Right atrium auricular region (tissue), 2 donors: ENCODE data around the gene GLUD1. TPM values are rescaled to one million over a fixed set of nuclear protein-coding genes. Genes with fewer than 3 reads are reported as not detected.

Source experiments
- DNase-seq: peaks from one replicate; pipeline ENCODE4 v3.0.0-alpha.2; 2019; ENCODE audit warnings: low spot score
- H3K27ac ChIP-seq, 2 donors: fragments of 200-600 bp; sonication (generic); 1 replicate in 1 of 2; 2 replicates in 1 of 2; pipeline ENCODE4 v1.5.1; 2016 to 2019
- H3K27me3 ChIP-seq, 2 donors: fragments of 200-600 bp; sonication (generic); one replicate each; pipeline versions ENCODE4 v1.5.1 to v1.6.0; 2017 to 2019
- H3K36me3 ChIP-seq: fragments of 200-600 bp; sonication (generic); one replicate; pipeline ENCODE4 v1.5.1; 2016
- H3K4me1 ChIP-seq, 2 donors: fragments of 200-600 bp; sonication (generic); one replicate each; pipeline versions ENCODE4 v1.5.1 to v1.6.0; 2017 to 2019
- H3K4me3 ChIP-seq, 2 donors: fragments of 200-600 bp; sonication (generic); 1 replicate in 1 of 2; 2 replicates in 1 of 2; pipeline ENCODE4 v1.5.1; 2017 to 2019; ENCODE audit warnings: mild to moderate bottlenecking in 1 of 2, moderate library complexity in 1 of 2
- H3K9me3 ChIP-seq, 2 donors: fragments of 200-600 bp; sonication (generic); one replicate each; pipeline ENCODE4 v1.5.1; 2019
- total RNA-seq, 2 donors: library from RNA; depleted of rRNA; stranded (reverse); fragments of >200 nt; gene quantifications; one replicate each; pipeline ENCODE4 v1.1.0, GENCODE V29; 2016
- TF ChIP-seq, protein P1 (sequence below), 2 donors: fragments of 200-600 bp; sonication (generic); IDR thresholded peaks; one replicate each; pipeline ENCODE4 v1.5.1; 2019; ENCODE audit warnings: antibody characterized with exemption in 2 of 2

Gene GLUD1
- total RNA-seq, 2 donors from 2014 or later, result 88.6 TPM

- no peak overlapping the region for H3K4me3 ChIP-seq
- peaks cover 89% of the 10 kb centered on the region for H3K36me3 ChIP-seq
- H3K27ac ChIP-seq, result no peak overlapping the region
- no peaks in the 10 kb centered on the region for H3K9me3 ChIP-seq
- no peak for DNase-seq
- no peaks in the 10 kb centered on the region for H3K27me3 ChIP-seq
- TF ChIP-seq, protein P1, sequence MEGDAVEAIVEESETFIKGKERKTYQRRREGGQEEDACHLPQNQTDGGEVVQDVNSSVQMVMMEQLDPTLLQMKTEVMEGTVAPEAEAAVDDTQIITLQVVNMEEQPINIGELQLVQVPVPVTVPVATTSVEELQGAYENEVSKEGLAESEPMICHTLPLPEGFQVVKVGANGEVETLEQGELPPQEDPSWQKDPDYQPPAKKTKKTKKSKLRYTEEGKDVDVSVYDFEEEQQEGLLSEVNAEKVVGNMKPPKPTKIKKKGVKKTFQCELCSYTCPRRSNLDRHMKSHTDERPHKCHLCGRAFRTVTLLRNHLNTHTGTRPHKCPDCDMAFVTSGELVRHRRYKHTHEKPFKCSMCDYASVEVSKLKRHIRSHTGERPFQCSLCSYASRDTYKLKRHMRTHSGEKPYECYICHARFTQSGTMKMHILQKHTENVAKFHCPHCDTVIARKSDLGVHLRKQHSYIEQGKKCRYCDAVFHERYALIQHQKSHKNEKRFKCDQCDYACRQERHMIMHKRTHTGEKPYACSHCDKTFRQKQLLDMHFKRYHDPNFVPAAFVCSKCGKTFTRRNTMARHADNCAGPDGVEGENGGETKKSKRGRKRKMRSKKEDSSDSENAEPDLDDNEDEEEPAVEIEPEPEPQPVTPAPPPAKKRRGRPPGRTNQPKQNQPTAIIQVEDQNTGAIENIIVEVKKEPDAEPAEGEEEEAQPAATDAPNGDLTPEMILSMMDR (IDR thresholded peaks at IDR 0.05), result no peak
- no peaks in the 10 kb centered on the region for H3K4me1 ChIP-seq
Observed at GRCh38 chr10:87064651-87065050, 30.0 kb downstream of the GLUD1 start.

DNA sequence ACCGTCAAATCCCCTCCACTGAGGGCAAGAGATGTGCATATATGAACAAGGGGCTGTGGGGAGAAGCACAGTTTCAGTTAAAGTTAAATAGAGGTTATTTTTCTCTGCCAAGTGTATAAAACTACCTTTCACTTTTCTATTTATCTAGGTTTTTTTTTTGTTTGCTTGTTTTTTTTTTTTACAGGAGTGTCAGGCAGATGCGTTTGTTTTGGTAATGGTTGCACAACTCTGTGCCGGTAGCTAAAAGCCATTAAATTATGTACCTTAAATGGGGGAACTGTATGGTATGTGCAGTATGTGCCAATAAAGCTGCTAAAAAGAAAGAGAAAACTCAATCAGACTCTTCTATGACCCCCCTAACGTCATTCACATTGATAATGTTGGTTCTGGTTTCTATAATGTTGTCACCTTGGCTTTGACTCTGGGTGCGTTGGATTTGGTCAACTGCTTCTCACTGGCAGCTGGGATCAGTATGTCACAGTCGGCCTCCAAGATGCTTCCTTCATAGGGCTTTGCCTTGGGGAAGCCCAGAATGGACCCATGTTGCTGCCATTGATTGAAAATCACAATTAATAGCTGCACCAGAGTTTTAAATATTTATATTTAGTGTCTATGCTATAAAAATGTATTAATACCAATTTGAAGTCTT is 34.2 kb downstream of the GLUD1 start:
- TF ChIP-seq, protein P1 (IDR thresholded peaks at IDR 0.05), result no peak

GRCh38 chr10:87059401-87059800 is 35.2 kb downstream of the GLUD1 start:
- H3K27ac ChIP-seq, result no peak overlapping the region
- H3K9me3 ChIP-seq, result no peaks in the 10 kb centered on the region
- H3K27me3 ChIP-seq, result no peaks in the 10 kb centered on the region
- H3K4me3 ChIP-seq, result no peak overlapping the region
- no peak for DNase-seq
- TF ChIP-seq, protein P1 (IDR thresholded peaks at IDR 0.05), result no peak
- no peaks in the 10 kb centered on the region for H3K4me1 ChIP-seq
- peaks cover 79% of the 10 kb centered on the region for H3K36me3 ChIP-seq

More for the DNA sequence above, 34.2 kb downstream of the GLUD1 start:
- Histone ChIP-seq H3K4me3 (no peak overlapping the region), H3K27me3 (no peaks in the 10 kb centered on the region), H3K4me1 (no peaks in the 10 kb centered on the region), H3K27ac (no peak overlapping the region), H3K36me3 (peaks cover 84% of the 10 kb centered on the region), H3K9me3 (no peaks in the 10 kb centered on the region)
- DNase-seq, result no peak

- Histone ChIP-seq H3K9me3 (no peaks in the 10 kb centered on the region), H3K4me3 (no peak overlapping the region), H3K27ac (no peak overlapping the region), H3K36me3 (peaks cover 83% of the 10 kb centered on the region), H3K4me1 (peaks cover 0 to 6% of the 10 kb centered on the region in 2 donors), H3K27me3 (no peaks in the 10 kb centered on the region)
- TF ChIP-seq, protein P1 (IDR thresholded peaks at IDR 0.05), result no peak
- no peak for DNase-seq
Observed at GRCh38 chr10:87058171-87058570, 36.5 kb downstream of the GLUD1 start.

DNA sequence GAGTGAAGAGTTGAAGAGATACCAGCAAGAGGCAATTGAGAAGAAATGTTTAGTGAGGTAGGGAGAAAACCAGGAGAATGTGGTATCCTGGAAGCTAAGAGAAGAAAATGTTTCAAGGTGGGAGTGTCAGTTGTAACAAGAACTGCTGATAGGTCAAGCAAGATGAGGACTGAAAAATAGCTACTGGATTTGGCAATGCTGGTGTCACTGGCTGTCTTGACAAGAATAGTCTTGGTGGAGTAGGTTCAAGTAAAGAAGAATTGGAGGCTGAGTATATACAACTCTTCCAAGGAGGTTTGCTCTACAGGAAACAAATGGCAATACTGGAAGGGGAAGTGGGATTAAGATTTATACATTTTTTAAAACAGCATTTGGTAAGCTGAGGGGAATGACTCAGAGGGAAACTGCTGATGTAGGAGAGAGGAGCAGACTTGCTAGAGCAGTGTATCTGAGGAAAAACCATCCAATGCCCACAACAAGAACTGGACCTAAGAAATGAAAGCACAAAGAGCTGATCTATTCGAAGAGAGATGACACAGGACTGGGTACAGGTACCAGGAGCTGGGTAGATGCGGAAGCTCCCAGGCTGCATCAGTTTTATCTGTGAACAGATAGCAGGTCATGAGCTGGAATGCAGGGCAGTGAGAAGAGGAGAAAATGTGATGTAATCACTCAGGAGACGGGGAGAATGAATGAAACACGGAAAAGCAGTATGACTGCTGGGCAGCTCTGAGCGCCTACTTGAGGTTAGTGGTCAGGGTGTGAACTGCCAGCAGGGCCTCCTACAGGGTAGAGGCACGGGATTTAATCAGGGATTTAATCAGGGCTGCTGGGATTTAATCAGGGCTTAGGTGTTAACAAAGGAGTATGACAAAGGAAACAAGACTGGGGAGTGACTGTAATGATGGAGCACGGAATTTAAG is 40.0 kb downstream of the GLUD1 start:
- peak overlapping the region; percentile 20 to 35 for H3K27ac ChIP-seq
- TF ChIP-seq, protein P1 (IDR thresholded peaks at IDR 0.05), result peak in 1 of 2 donors; percentile 21
- no peak overlapping the region for H3K4me3 ChIP-seq
- no peak for DNase-seq
- peaks cover 0 to 10% of the 10 kb centered on the region in 2 donors for H3K4me1 ChIP-seq
- no peaks in the 10 kb centered on the region for H3K27me3 ChIP-seq
- H3K36me3 ChIP-seq, result peaks cover 67% of the 10 kb centered on the region
- no peaks in the 10 kb centered on the region for H3K9me3 ChIP-seq
